Stimulated activated naive CD8-positive, alpha-beta T cell treated with anti-CD3 and anti-CD28 coated beads, Interleukin-15, Interleukin-2, amounts not matched to agents 100 U/mL and 50 U/mL, for 24 hours (primary cell): ENCODE results near the gene XK.
A peak's percentile ranks its signal among the peaks of the same experiment; 100 is the strongest.
"Not testable (repeated sequence)": the region's sequence is repeated elsewhere in the genome, so short reads cannot be mapped to it uniquely, and the experiment has no call there.

Experiments
- ATAC-seq: fragments of 150-1000 bp; cut with Tn5 transposase; one replicate; pipeline ENCODE4 v1.10.0; 2021
- DNase-seq: peaks from one replicate; pipeline ENCODE4 v3.0.0; 2021

The XK gene

GRCh38 chrX:37755025-37755424, 69.4 kb downstream of the XK start:
- ATAC-seq, result peak; percentile 84
- no peak for DNase-seq

- no peak for ATAC-seq
- no peak for DNase-seq
Observed at GRCh38 chrX:37757082-37757481, 71.5 kb downstream of the XK start.

- ATAC-seq (no peak), DNase-seq (no peak)
Observed at GRCh38 chrX:37759351-37759750, 73.8 kb downstream of the XK start.

GRCh38 chrX:37759878-37760418, 74.4 kb downstream of the XK start:
- ATAC-seq, result peak; percentile 19
- DNase-seq, result no peak

- ATAC-seq (no peak), DNase-seq (no peak)
Observed at GRCh38 chrX:37763400-37763799, 77.8 kb downstream of the XK start.

- no peak for DNase-seq
- ATAC-seq, result no peak
Observed at GRCh38 chrX:37765507-37765906, 79.9 kb downstream of the XK start.

- DNase-seq, result no peak
- ATAC-seq, result no peak
Observed at GRCh38 chrX:37767430-37767829, 81.8 kb downstream of the XK start.

- DNase-seq, ATAC-seq: not testable (repeated sequence)
Observed at GRCh38 chrX:37768866-37769265, 83.3 kb downstream of the XK start.

- DNase-seq, result no peak
Observed at GRCh38 chrX:37776283-37776986, 90.8 kb downstream of the XK start.

GRCh38 chrX:37776987-37777325, 91.4 kb downstream of the XK start:
- ATAC-seq (no peak), DNase-seq (no peak)

More at GRCh38 chrX:37776283-37776986, 90.8 kb downstream of the XK start:
- ATAC-seq, result peak; percentile 69

GRCh38 chrX:37779857-37780256, 94.3 kb downstream of the XK start, which contains the start of gene CYBB:
CYBB (plus strand) TSS chrX:37780059; CDS start chrX:37780078, 19 bp downstream.
- ATAC-seq, result no peak
- DNase-seq, result no peak

- ATAC-seq (no peak), DNase-seq (no peak)
Observed at GRCh38 chrX:37781081-37781480, 95.5 kb downstream of the XK start.
